Spleen (tissue), 11 donors: ENCODE results near the gene HAPLN1. TPM values are rescaled to one million over a fixed set of nuclear protein-coding genes. Genes with fewer than 3 reads are reported as not detected.

Experiments
- DNase-seq: peaks from one replicate; pipeline ENCODE4 v3.0.0-alpha.2; 2020
- H3K27ac ChIP-seq, 8 donors: fragments of 200-600 bp; sonication (generic) in 7 of 8; 1 replicate in 4 of 8; 2 replicates in 4 of 8; pipeline versions ENCODE4 v1.5.0 to v1.8.0; 2016 to 2021; ENCODE audit warnings: inconsistent platforms in 4 of 8, mild to moderate bottlenecking in 4 of 8, moderate library complexity in 1 of 8
- H3K27me3 ChIP-seq, 7 donors: fragments of 200-600 bp; sonication (generic) in 6 of 7; replicated peaks in 1 of 7; 1 replicate in 4 of 7; 2 replicates in 3 of 7; pipeline versions ENCODE4 v1.5.0 to v1.8.0; 2016 to 2021; ENCODE audit warnings: inconsistent platforms in 3 of 7, mild to moderate bottlenecking in 1 of 7
- H3K36me3 ChIP-seq, 6 donors: fragments of 200-600 bp; sonication (generic) in 5 of 6; 1 replicate in 4 of 6; 2 replicates in 2 of 6; pipeline versions ENCODE4 v1.5.0 to v1.8.0; 2016 to 2021; ENCODE audit warnings: inconsistent platforms in 2 of 6
- H3K4me1 ChIP-seq, 6 donors: fragments of 200-600 bp; sonication (generic) in 5 of 6; 1 replicate in 3 of 6; 2 replicates in 3 of 6; pipeline versions ENCODE4 v1.5.0 to v1.8.0; 2016 to 2021; ENCODE audit warnings: inconsistent platforms in 3 of 6
- H3K4me3 ChIP-seq, 8 donors: fragments of 200-600 bp; sonication (generic) in 7 of 8; 1 replicate in 4 of 8; 2 replicates in 4 of 8; pipeline versions ENCODE4 v1.5.0 to v1.8.0; 2016 to 2021; ENCODE audit warnings: inconsistent platforms in 4 of 8, mild to moderate bottlenecking in 4 of 8, moderate library complexity in 2 of 8
- H3K9me3 ChIP-seq, 8 donors: fragments of 200-600 bp; sonication (generic) in 7 of 8; 1 replicate in 4 of 8; 2 replicates in 4 of 8; pipeline versions ENCODE4 v1.5.0 to v1.8.0; 2016 to 2021; ENCODE audit warnings: inconsistent platforms in 4 of 8
- POLR2A ChIP-seq, 3 donors: fragments of 450-650 bp; IDR thresholded peaks; one replicate each; pipeline ENCODE4 v1.5.1; 2017; ENCODE audit warnings: antibody characterized with exemption in 3 of 3, mild to moderate bottlenecking in 1 of 3
- POLR2AphosphoS5 ChIP-seq, 3 donors: sonication (generic); formaldehyde crosslinking; IDR thresholded peaks; one replicate each; pipeline ENCODE4 v1.5.1; 2017; ENCODE audit warnings: antibody characterized with exemption in 3 of 3
- WGBS, 5 donors: extraction: QIAGEN DNeasy Blood & Tissue Kit in 3 of 5; methylation state at CpG; one replicate each; pipeline versions ENCODE4 v1.1.5 to v1.1.7; 2013 to 2018; 5-methylcytosine and 5-hydroxymethylcytosine counted together
- intact Hi-C: fragments of 100-400 bp; cut with DNase I; formaldehyde crosslinking; loops from one replicate; pipeline ENCODE4 v1.15.0; 2023; ENCODE audit warnings: low total_unique reads
- polyA plus RNA-seq, 3 donors: library from polyadenylated mRNA; stranded (reverse); fragments of 200-250 nt; gene quantifications; one replicate each; pipeline ENCODE4 v1.2.1, GENCODE V29; 2013
- total RNA-seq, 7 donors: library from RNA; depleted of rRNA in 3 of 7; stranded (reverse); fragments of >200 nt in 3 of 7; fragmentation: NEBNext Ultra II Directional in 4 of 7; extraction: Animal tissue kit (Norgen Biotek cat#: 25700) in 4 of 7; gene quantifications; one replicate each; pipeline versions ENCODE4 v1.1.0 to v1.2.1, GENCODE V29; 2016 to 2021
- TF ChIP-seq, protein P1 (sequence below), 11 experiments: fragments of 200-600 bp in 7 of 11; fragments of 450-650 bp in 4 of 11; sonication (generic) in 4 of 11; IDR thresholded peaks in 8 of 11; conservative IDR thresholded peaks in 3 of 11; 1 replicate in 7 of 11; 2 replicates in 4 of 11; pipeline versions ENCODE4 v1.4.0 to v1.8.0; 2016 to 2021; ENCODE audit warnings: antibody characterized with exemption in 11 of 11, inconsistent platforms in 4 of 11, mild to moderate bottlenecking in 1 of 11
- donor health status: healthy with polysubstance abuse.
- donor health status: DM: no; HTN: no; CAD: no; lungs with moderate emphysema.
- donor health status: DM: no; HTN: no; CAD: no.
- donor health status: Bipolar disorder and iron deficiency.
- donor health status: healthy.
- donor health status: DM: no; HTN: no; CAD: no.
- donor health status: DM: yes; HTN: yes; CAD: no.

HAPLN1 gene
- total and polyA plus RNA-seq, 10 donors, result not detected

DNA sequence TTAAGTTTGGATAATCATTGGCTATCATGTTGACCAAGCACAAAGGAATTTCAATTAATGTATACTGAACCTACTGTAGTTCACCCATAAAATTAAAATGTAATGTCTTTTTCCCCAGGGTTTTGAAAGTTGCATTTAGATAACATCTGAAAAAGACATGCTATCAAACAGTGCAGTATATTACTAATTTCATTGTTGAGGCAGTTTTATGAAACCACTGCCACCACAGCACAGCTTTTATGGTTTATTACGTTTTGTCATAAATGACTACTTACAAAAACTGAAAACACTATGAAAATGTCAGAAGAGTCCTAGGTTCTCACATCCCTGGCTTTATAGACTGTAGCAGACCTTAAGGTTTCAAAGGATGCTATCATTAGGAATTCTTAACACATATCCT, 32.0 kb upstream of the HAPLN1 start:
- 67 to 86% (median 78%) methylated on average over 1 of the region's 1 CpG for WGBS, 5 donors
- Histone ChIP-seq H3K9me3 (peaks cover 0 to 27% (median 19%) of the 10 kb centered on the region in 8 donors), H3K36me3 (no peaks in the 10 kb centered on the region), H3K27me3 (peaks cover 0 to 14% (median 0%) of the 10 kb centered on the region in 7 donors), H3K4me1 (no peaks in the 10 kb centered on the region), H3K4me3 (no peak overlapping the region), H3K27ac (no peak overlapping the region)
- TF ChIP-seq POLR2A (IDR thresholded peaks at IDR 0.05) (no peak), POLR2AphosphoS5 (IDR thresholded peaks at IDR 0.05) (no peak)
- TF ChIP-seq, protein P1, sequence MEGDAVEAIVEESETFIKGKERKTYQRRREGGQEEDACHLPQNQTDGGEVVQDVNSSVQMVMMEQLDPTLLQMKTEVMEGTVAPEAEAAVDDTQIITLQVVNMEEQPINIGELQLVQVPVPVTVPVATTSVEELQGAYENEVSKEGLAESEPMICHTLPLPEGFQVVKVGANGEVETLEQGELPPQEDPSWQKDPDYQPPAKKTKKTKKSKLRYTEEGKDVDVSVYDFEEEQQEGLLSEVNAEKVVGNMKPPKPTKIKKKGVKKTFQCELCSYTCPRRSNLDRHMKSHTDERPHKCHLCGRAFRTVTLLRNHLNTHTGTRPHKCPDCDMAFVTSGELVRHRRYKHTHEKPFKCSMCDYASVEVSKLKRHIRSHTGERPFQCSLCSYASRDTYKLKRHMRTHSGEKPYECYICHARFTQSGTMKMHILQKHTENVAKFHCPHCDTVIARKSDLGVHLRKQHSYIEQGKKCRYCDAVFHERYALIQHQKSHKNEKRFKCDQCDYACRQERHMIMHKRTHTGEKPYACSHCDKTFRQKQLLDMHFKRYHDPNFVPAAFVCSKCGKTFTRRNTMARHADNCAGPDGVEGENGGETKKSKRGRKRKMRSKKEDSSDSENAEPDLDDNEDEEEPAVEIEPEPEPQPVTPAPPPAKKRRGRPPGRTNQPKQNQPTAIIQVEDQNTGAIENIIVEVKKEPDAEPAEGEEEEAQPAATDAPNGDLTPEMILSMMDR (IDR thresholded peaks at IDR 0.05 in 8 of 11, conservative IDR thresholded peaks at IDR 0.05 in 3 of 11), result no peak
- no peak for DNase-seq
- intact Hi-C loops, result no loop called here

DNA sequence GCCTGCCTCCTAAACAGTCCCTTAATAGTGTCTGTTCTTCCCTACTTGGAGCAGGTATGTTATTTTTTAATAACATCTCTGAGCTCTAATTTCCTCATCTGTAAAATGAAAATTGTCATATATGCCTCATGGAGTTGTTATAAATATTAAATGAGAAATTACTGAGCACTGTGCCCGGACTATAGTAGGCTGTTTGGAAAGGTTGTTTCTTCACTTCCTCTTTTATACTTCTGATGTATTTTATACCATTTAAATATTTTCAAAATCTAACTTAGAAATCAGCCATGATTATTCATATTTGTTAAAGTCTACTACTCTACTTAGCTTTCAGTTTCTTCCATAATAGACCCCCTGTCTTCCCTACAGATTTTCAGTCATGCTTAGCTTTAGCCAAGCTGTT, 30.5 kb upstream of the HAPLN1 start:
- Histone ChIP-seq H3K9me3 (peaks cover 0 to 34% (median 19%) of the 10 kb centered on the region in 8 donors), H3K27ac (no peak overlapping the region), H3K27me3 (peaks cover 0 to 14% (median 0%) of the 10 kb centered on the region in 7 donors), H3K4me1 (no peaks in the 10 kb centered on the region), H3K4me3 (no peak overlapping the region), H3K36me3 (no peaks in the 10 kb centered on the region)
- TF ChIP-seq, protein P1 (IDR thresholded peaks at IDR 0.05 in 8 of 11, conservative IDR thresholded peaks at IDR 0.05 in 3 of 11), result no peak
- TF ChIP-seq POLR2AphosphoS5 (IDR thresholded peaks at IDR 0.05) (no peak), POLR2A (IDR thresholded peaks at IDR 0.05) (no peak)
- WGBS, 5 donors, result 0 to 24% (median 3%) methylated on average over 1 of the region's 1 CpG
- intact Hi-C loops, result no loop called here
- no peak for DNase-seq

- WGBS, 5 donors, result 85 to 92% (median 90%) methylated on average over 1 of the region's 1 CpG
- DNase-seq, result no peak
- intact Hi-C loops, result no loop called here
- Histone ChIP-seq H3K4me3 (no peak overlapping the region), H3K36me3 (no peaks in the 10 kb centered on the region), H3K27ac (no peak overlapping the region), H3K4me1 (no peaks in the 10 kb centered on the region), H3K9me3 (peaks cover 0 to 34% (median 19%) of the 10 kb centered on the region in 8 donors), H3K27me3 (peaks cover 0 to 14% (median 0%) of the 10 kb centered on the region in 7 donors)
- no peak for TF ChIP-seq POLR2AphosphoS5 (IDR thresholded peaks at IDR 0.05)
- TF ChIP-seq, protein P1 (IDR thresholded peaks at IDR 0.05 in 8 of 11, conservative IDR thresholded peaks at IDR 0.05 in 3 of 11), result no peak
- no peak for TF ChIP-seq POLR2A (IDR thresholded peaks at IDR 0.05)
These were observed 30.1 kb upstream of the HAPLN1 start for GRCh38 chr5:83750749-83751148.

GRCh38 chr5:83745816-83746215, 25.2 kb upstream of the HAPLN1 start:
- TF ChIP-seq, protein P1 (IDR thresholded peaks at IDR 0.05 in 8 of 11, conservative IDR thresholded peaks at IDR 0.05 in 3 of 11), result no peak
- TF ChIP-seq POLR2A (IDR thresholded peaks at IDR 0.05) (no peak), POLR2AphosphoS5 (IDR thresholded peaks at IDR 0.05) (no peak)
- intact Hi-C loops, result no loop called here
- H3K9me3 ChIP-seq, result peaks cover 0 to 34% (median 17%) of the 10 kb centered on the region in 8 donors
- no peaks in the 10 kb centered on the region for H3K36me3 ChIP-seq
- 84 to 96% (median 89%) methylated on average over 2 of the region's 2 CpGs for WGBS, 5 donors
- no peak overlapping the region for H3K27ac ChIP-seq
- no peak overlapping the region for H3K4me3 ChIP-seq
- no peaks in the 10 kb centered on the region for H3K4me1 ChIP-seq
- H3K27me3 ChIP-seq, result no peaks in the 10 kb centered on the region
- no peak for DNase-seq
